ENCODE results near the gene KDR. TPM values are rescaled to one million over a fixed set of nuclear protein-coding genes. Genes with fewer than 3 reads are reported as not detected.

The KDR gene
- total RNA-seq, 1 donor from 2014 or later = 1.4 TPM

- TF ChIP-seq CTCF (conservative IDR thresholded peaks at IDR 0.05; ENCODE audit: low read depth, low read length) = no peak
- DNase-seq (ENCODE audit: low read depth) = no peak
- H3K4me3 ChIP-seq (ENCODE audit: low read depth, low read length) = no peak overlapping the region
Observed at GRCh38 chr4:55051532-55051931, 73.9 kb downstream of the KDR start.

- DNase-seq (ENCODE audit: low read depth) = no peak
- no peak overlapping the region for H3K4me3 ChIP-seq (ENCODE audit: low read depth, low read length)
- no peak for TF ChIP-seq CTCF (conservative IDR thresholded peaks at IDR 0.05; ENCODE audit: low read depth, low read length)
Observed at GRCh38 chr4:55050418-55050950, 74.9 kb downstream of the KDR start.

GRCh38 chr4:55038176-55038890 lies 87.1 kb downstream of the KDR start:
- H3K4me3 ChIP-seq (ENCODE audit: low read depth, low read length) = no peak overlapping the region
- DNase-seq (ENCODE audit: low read depth) = peak; percentile 18
- no peak for TF ChIP-seq CTCF (conservative IDR thresholded peaks at IDR 0.05; ENCODE audit: low read depth, low read length)

GRCh38 chr4:55037728-55038127 lies 87.7 kb downstream of the KDR start:
- no peak for DNase-seq (ENCODE audit: low read depth)
- TF ChIP-seq CTCF (conservative IDR thresholded peaks at IDR 0.05; ENCODE audit: low read depth, low read length) = no peak
- no peak overlapping the region for H3K4me3 ChIP-seq (ENCODE audit: low read depth, low read length)

- no peak overlapping the region for H3K4me3 ChIP-seq (ENCODE audit: low read depth, low read length)
- TF ChIP-seq CTCF (conservative IDR thresholded peaks at IDR 0.05; ENCODE audit: low read depth, low read length) = no peak
- no peak for DNase-seq (ENCODE audit: low read depth)
Observed at GRCh38 chr4:55036405-55036804, 89.0 kb downstream of the KDR start.

- no peak for TF ChIP-seq CTCF (conservative IDR thresholded peaks at IDR 0.05; ENCODE audit: low read depth, low read length)
- DNase-seq (ENCODE audit: low read depth) = no peak
- no peak overlapping the region for H3K4me3 ChIP-seq (ENCODE audit: low read depth, low read length)
Observed at GRCh38 chr4:55035892-55036291, 89.5 kb downstream of the KDR start.

- TF ChIP-seq CTCF (conservative IDR thresholded peaks at IDR 0.05; ENCODE audit: low read depth, low read length) = no peak
- DNase-seq (ENCODE audit: low read depth) = no peak
- H3K4me3 ChIP-seq (ENCODE audit: low read depth, low read length) = no peak overlapping the region
Observed at GRCh38 chr4:55033296-55033695, 92.1 kb downstream of the KDR start.
